T-helper 2 cell treated with Interferon-gamma antibody and Interleukin-4, amounts not matched to agents 100 ng/mL and 5 ng/mL, for 36 hours (primary cell): Measurements from ENCODE around the gene FCSK. TPM values are rescaled to one million over a fixed set of nuclear protein-coding genes. Genes with fewer than 3 reads are reported as not detected.

Experiments used
- intact Hi-C: fragments of 100-400 bp; cut with micrococcal nuclease; formaldehyde crosslinking; loops from one replicate; pipeline ENCODE4 v1.15.1; 2023
- total RNA-seq: library from RNA; stranded (reverse); gene quantifications from 2 replicates; pipeline ENCODE4 v1.2.3, GENCODE V29; 2022

The FCSK gene
- total RNA-seq, 1 donor from 2014 or later: 22.1 TPM

DNA sequence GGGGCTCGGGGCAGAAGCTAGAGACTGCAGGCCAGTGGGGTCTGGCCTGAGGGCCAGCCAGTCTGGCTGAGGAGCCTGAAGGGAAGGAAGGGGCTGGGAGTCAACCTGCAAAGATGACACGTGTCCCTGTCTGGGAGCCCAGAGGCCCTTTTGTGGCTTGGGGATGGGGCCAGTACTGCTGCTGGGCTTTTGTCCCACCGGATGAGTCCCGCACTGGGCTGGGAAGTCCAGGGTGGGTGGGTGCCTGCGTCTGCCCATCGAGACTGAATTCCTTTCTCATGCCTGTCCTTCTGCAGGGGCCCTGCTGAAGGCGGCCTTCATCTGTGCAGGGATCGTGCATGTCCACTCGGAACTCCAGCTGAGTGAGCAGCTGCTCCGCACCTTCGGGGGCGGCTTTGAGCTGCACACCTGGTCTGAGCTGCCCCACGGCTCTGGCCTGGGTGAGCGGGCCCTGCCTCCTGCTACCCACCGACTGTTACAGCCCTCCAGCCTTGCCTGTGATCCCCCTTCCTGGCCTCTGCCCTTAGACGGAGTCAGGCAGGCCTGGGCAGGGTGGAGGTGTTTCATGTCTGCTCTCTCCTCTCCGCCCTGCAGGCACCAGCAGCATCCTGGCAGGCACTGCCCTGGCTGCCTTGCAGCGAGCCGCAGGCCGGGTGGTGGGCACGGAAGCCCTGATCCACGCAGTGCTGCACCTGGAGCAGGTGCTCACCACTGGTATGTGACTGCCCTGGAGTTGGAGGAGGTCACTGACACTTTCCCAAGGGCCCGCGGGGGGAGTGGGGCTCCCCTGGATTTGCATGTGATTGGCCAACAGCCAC, 20.9 kb downstream of the FCSK start:
- intact Hi-C loops: loop anchor here (5.0 kb wide), 1 partner anchor 93 kb away; no protein-coding TSS in a partner anchor

DNA sequence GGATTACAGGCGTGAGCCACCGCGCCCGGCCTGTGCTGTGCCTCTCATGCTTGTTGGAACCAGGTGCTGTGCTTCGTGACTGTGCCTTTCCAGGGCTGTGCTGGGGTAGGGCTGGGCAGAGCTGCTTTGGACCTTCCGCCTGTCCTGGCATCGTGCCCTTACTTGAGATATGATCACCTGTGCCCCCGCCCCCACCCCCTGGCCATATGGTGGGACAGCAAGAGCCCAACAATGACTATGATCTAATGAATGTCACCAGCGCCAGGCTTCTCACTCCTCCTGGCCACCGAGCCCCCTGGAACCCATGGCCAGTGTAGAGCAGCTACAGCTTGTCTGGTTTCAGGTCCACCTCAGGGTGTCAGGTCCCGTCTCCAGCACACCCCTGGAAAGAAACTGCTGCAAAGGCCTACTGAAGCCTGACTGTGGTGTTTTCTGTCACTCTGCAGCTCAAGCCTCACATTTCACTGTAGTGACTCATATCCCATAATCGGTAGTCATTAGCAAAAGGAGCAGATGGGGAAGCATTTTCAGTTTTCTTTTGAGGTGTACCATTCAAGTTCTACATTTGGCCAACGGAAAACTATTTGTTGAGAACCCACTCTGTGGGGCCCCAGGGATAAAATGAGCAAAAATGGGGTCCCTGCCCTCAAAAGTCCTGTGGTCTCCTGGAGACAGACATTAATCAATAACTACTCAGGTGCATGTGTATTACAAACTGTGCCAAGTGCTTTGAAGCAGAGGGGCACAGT, 22.1 kb downstream of the FCSK start:
- intact Hi-C loops: loop anchor here (5.0 kb wide), 1 partner anchor 94 kb away; no protein-coding TSS in a partner anchor

DNA sequence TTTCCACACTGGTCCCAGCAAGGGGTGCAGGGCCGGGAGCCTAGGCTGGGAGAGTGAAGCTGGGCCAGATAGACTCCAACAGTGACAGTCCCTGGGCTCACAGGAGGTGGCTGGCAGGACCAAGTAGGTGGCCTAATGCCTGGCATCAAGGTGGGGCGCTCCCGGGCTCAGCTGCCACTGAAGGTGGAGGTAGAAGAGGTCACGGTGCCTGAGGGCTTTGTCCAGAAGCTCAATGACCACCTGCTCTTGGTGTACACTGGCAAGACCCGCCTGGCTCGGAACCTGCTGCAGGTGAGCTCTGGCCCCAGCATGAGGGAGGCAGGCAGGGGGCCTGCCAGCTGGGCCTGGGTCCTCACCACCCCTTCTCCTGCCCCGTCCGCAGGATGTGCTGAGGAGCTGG, 23.8 kb downstream of the FCSK start:
- intact Hi-C loops: loop anchor here (5.0 kb wide), 1 partner anchor 96 kb away; no protein-coding TSS in a partner anchor

DNA sequence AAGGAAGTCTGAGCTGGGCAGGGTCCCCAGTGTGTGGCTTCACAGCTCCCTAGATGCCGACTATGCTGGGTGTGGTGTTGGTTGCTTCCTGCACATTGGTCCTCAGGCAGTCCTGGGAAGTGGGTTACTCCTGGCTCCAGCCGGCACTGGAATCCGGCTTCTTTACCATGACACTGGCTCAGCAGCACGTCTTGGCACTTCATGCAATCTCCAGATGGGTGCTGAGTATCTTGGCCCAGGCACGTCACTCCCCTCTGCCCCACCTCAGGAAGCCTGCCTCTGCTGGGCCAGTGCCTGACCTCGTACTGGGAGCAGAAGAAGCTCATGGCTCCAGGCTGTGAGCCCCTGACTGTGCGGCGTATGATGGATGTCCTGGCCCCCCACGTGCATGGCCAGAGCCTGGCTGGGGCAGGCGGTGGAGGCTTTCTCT, 24.5 kb downstream of the FCSK start:
- intact Hi-C loops: loop anchor here (5.0 kb wide), 1 partner anchor 97 kb away; no protein-coding TSS in a partner anchor

DNA sequence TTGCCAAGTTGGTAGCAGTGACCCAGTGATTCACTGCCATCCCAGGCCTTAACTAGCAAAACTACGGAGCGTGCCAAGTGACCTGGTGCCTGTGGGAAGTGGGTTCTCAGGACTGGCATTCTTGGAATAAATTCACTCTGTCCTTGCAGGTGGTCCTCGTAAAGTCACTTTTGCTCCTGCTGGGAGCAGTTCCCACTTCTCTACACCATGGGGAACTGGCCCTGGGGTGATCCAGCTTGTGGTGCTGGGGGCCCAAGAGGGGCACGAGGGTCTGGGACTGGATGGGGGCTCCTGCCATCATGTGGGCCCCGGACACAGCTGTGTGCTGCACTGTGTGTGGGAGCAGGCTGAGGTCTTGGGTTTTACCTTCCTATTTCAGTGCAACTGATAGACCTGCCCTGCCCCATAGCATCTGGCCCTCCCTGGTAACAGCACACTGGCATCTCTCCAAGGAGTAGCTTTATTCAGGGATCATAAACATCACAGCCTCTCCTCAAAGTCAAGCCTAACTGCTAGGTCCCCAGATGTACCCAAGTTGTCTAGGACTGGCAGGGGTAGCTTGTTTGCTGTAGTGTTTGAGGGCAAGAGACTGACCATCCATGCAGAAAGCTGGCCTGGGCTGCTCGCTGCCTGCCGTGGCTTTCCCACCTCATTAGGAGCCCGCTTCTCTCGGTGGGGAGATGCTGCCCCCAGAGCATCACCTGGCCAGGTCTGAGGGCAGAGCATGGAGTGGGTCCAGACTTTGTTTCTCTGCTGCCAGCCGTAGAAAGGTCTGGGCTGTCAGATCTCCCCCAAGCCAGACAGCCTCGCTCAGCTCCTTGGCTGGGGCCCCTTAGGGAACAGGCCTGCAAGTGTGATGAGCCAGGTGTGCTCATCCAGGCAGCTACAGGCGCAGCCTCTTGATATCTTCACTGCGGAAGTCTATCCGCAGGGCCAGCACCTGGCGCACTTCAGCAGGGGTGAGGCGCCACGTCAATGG, 26.0 kb downstream of the FCSK start:
- intact Hi-C loops: no loop called here

DNA sequence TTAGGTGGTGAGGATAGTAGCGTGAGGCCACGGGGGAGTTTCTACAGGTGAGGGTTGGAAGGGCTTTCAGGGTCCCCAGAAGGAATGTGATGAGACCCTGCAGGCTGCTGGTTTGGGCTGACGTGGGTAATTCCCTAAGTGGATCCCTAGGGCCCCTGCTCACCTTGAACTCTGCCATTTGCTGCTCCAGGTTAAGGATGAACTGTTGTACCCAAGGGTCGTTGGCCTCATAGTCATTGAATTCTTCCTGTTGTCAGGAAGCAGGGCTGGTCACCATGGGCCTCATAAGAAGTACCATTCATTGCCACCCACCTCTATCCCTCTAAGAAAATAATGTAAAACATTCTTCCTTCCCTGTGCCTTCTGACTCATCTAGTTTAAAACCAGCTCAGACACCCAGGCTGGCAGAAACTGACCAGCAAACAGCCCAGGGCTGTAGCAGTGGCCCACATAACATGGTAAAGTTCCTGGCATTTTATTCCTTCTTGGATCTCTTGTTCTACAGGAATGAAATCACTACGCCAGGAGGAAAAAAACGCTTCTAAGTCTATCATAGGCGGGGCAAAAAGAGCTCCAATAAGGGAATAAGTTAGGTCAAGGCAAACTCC, 27.6 kb downstream of the FCSK start:
- intact Hi-C loops: no loop called here

DNA sequence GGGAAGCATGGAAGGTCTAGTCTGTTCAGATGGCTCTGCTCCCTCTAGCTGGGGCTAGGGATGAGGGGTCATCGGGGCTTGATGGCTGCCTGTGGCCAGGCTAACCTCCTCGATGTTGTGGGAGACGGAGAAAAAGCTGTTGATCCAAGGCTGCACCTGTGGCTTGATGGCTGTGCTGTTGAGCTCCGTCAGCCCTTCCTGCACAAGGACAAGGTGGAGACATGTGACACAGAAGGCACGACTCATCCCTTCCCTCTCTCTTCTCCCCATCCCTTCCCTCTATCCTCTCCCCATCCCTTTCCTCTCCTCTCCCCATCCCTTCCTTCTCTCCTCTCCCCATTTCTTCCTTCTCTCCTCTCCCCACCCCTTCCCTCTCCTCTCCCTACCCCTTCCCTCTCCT, 28.2 kb downstream of the FCSK start:
- intact Hi-C loops: no loop called here

DNA sequence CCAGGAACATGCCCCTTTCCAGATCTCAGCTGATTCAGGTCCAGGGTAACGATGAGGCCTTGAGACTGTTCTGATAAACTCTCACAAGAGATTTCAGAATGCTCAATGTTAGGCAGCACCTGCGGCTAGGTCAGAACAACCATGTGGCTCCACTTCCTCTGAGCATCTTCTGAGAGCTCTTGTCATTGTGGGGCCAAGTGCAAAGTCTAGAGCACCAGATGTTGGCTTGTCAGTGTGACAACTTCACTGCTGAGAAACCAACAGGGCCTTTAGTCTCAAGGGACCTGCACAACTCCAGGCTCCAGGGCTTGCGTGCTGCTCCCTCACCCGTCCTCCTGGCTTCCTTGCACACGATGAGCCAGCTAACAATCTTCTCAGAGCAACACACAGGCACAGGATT, 29.0 kb downstream of the FCSK start:
- intact Hi-C loops: no loop called here

DNA sequence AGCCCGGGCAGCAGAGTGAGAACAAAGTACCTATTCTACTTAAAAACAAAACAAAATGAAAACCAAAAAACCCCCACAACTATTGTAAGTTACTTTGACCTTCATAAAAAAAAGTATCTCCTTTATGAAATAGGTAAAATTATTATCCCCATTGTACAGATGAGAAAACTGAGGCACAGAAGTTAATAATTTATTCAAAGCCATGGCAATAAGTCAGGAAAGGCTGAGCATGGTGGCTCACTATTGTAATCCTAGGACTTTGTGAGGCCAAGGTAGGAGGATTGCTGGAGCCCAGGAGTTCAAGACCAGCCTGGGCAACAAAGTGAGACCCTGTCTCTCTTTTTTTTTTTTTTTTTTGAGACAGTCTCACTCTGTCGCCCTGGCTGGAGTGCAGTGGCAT, 30.5 kb downstream of the FCSK start:
- intact Hi-C loops: no loop called here

DNA sequence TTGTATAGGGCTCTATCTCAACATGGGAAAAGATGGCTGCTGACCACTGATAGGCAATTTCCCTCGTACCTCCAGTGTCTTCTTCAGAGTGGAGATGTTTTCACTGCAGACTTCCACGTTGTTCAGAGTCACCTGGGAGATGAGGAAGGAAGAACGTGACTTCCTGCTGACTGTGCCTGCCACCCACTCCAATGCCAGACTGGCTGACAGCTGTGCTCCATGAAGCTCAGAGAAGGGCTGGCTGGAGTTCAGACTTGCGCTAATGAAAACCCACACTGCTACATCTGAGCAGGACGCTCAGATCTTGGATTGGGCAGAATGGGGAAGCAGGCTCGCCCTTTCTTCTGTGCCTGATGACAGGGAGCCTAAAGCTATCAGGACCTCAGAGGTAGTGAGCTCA, 35.9 kb downstream of the FCSK start:
- intact Hi-C loops: no loop called here

DNA sequence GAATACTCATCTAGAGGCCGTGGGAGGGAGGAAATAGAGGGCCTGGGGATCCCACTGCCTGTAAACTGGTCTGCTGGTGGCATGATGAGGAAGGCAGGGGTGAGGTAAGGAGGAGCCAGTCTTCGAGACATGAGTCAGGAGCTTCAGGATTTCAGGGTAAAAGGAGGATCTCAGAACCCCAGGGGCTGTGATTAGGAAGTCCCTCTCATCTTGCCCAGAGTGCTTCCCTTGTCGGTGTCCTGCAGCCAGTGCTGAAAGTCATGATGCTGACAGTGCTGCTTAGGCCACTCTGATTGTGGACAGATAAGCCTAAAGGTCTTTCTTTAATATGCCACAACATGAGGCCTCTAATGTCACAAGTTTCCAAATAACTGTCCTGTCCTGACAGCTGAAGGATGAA, 39.4 kb downstream of the FCSK start:
- intact Hi-C loops: no loop called here

DNA sequence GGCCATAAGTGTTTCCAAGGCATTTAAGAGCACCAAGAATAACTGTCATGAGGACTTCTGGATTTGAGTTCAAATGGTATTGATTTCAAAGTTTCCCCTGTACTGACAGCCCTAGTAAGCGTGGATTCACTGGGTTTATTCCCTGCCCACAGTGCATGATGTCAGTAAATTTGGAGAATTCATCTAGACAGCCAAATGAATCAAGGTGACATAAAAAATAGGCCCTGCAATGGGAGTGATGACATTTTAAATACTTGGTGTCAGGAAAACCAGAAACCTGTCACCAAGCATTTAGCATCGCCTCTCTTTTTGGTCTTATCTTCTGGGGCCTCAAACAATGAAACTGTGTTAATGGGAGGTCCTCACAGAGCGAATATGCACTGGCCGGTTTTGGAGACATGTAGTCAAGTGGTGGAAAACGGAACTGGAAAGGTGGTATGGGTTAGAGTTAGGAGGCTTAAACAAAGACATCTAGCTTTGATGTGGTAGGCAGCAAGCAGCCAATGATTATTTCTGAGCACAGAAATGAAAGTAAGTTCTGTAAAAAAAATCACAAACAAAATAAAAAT, 39.9 kb downstream of the FCSK start:
- intact Hi-C loops: no loop called here

DNA sequence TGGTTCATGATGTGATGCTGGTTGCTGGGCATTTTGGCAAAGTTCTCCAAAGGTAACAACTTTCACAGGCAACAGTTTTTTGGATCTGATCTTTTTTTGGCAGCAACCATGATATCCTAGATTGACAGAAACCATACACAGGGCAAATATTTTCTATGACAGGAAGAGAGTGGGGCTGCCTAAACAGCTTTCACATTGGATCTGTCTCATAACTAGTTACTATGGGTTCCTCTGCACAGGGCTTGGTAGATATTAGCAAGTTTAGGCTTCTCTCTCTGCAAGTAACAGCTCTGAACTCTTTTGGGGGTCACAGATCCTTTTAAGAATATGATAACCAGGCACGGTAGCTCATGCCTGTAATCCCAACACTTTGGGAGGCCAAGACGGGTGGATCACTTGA, 40.4 kb downstream of the FCSK start:
- intact Hi-C loops: no loop called here

DNA sequence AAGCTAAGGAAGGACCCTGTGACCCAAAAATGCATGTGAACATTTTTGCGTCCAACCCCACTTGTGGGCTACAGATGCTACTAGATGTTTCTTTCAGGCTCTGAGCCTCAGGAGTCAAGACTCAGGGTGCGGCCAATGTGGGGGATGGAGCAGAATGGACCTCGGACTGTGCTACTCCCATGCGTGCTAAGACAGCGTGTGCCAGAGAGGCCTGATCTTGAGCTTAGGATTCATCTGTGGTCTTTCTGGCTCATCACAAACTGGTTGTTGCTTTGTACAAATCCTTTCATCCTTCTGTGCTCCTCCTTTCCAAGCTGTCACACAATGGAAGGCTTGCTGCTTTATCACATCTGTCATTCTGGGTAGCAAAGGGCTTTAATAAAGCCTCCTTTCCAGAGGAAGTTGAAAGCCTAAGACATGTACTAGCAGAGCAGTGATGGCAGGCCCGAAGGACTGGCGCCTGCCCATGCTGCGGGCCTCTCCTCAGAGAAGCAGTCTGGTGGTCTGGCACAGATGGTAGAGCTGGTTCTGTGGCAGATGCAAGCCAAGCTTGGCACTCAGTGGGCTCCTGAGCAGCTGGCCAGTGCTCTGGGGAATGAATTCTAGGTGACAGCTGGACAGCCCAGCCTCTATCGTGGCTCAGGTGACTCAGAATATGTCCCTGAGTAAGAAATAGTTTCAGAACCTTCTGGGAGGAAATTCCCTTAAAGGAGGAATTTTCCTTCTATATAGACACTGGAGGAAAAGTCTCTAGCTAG, 41.2 kb downstream of the FCSK start:
- intact Hi-C loops: no loop called here

DNA sequence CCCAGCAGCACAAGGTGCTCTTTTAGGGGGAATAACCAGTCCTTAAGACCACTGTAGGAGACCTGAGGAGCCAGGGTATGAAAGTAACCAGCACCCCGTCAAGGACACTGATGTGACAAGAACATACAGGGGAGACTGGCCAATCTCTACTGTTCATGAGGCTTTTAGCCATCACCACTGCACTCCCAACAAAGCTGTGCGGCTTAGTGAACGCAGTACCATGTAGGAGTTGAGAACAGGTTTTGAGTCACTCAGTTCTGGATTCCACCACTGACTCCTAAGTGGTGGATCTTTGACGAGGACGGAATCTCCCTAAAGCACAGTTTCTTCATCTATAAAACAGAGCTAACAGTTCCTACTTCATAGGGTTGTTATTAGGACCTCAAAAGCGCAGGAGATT, 42.1 kb downstream of the FCSK start:
- intact Hi-C loops: no loop called here

DNA sequence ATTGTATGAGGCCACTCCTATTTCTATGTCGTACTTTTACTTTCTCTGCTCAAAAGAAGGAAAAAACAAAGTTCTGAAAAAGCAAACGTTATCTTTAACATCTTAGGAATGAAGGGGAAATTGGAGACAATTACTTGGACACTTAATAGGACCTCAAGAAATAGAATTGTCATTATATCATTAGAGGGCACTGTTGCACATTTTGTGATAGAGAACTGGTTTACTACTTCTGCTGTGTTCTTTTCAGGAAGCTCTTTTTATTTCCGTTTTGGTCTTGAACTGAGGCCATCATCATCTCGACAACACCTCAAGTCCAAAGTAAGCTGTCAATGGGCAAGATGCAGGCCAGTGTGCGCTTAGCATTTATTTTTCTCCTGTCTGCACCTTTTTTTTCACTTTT, 54.4 kb downstream of the FCSK start:
- intact Hi-C loops: loop anchor here (2.0 kb wide), 1 partner anchor 16 kb away; no protein-coding TSS in a partner anchor

DNA sequence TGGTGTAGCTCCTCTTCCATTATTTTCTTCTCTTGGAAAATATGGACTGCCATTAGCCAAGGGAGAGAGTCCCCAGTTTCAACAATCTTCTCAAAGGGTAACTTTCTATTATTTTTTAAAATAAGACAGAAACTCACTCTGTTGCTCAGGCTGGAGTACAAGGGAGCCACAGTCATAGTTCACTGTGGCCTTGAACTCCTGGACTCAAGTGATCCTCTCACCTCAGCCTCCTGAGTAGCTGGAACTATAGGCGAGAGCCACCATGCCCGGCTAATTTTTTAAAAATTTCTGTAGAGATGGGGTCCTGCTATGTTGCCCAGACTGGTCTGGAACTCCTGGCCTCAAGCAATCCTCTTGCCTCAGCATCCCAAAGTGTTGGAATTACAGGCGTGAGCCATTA, 55.8 kb downstream of the FCSK start:
- intact Hi-C loops: no loop called here

DNA sequence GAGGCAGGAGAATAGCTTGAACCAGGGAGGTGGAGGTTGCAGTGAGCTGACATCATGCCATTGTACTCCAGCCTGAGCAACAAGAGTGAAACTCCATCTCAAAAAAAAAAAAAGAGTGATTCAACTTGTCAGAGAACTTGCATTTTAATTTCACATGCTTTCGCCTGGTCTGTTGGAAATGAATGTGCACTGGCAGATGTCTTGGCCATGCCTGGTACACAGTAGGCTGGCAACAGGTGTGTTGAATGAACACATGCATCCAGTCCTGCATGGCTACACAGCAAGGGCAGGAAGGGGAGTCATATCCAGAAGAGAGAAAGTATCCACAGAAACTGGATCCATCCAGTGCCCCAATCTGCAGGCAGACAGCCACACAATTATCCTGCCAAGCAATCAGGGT, 57.4 kb downstream of the FCSK start:
- intact Hi-C loops: no loop called here

DNA sequence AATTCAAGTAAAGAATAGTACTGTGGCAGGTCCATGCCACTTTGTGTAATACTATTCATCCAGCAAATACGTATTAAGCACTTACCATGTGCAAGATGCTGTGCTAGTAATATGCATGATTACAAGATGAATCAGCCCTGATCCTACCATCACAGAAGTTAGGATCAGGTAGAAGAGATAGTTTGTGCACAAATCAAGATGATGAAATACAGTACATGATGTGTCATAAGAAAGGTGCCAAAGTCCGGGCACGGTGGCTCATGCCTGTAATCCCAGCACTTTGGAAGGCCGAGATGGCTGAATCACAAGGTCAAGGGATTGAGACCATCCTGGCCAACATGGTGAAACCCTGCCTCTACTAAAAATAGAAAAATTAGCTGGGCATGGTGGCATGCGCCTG, 58.1 kb downstream of the FCSK start:
- intact Hi-C loops: no loop called here
